HG02798 (cell line): ENCODE results near the gene NSMCE4A.
"Not testable (repeated sequence)": the region's sequence is repeated elsewhere in the genome, so short reads cannot be mapped to it uniquely, and the experiment has no call there.

ENCODE experiments used
- ATAC-seq: cut with Tn5 transposase; IDR thresholded peaks from one replicate; pipeline ENCODE4 v1.9.1; 2021; ENCODE audit warnings: mild to moderate bottlenecking; ENCODE audit not compliant: unreplicated experiment, poor library complexity

The NSMCE4A gene

DNA sequence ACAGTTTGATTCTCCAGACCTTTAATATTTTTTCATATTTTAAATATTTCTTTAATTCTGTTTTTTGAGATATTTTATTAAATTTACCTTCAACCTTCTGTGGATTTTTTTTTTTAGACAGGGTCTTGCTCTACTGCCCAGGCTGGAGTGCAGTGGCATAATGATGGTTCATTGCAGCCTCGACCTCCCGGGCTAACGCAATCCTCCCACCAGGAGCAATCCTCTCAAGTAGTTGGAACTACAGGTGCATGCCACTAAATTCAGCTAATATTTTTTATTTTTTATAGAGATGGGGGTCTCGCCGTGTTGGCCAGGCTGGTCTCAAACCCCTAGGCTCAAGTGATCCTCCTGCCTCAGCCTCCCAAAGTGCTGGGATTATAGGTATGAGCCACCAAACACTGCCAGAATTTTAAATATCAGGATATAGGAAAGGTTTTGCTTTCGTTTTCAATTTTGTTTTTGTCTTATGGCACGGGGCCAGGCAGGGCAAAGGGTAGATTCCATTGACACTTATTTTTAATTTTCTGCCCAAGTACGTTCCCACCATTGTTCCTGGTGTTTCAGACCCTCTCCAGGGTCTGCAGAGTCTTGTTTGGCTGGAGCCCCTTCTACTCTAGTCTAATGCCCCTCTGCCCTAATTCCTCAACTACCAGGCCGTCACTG lies 15.1 kb upstream of the NSMCE4A start:
- no peak for ATAC-seq

DNA sequence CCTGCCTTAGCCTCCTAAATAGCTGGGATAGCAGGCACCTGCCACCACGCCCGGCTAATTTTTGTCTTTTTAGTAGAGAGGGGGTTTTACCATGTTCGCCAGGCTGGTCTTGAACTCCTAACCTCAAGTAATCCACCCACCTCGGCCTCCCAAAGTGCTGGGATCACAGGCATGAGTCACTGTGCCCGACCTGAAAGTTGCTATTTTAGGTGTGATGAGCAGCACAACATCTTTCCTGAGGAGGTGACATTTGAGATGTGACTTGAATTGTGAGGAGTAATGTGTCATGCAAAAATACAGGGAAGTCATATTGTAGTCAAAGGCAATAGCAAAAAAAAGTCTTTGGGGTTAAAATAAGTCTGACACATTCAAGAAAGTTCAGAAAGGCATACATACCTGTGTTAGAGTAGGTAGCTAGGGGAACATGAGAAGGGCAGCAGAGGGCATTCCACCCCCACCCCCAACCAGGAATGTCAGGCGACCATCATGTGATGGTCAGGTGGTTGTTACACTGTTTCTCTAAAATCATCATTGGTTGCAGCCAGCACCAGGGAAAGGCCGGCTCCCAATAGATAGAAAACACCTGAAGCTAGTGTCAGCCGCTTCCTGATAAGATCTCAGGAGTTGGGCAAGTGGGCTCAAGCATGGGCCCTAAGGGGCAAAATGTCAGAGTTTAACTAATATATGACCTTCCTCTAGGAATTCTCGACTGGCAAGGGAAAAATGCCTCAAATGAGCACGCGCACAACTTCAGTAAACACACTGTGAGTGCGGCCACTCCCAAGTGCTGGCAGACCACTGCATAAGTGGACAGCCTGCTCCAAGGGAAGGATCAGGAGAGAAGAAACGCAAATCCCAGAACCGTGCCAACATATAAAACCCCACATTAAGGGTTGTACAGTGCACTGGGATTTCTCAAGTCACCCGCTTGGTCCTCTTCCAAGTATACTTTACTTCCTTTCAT lies 13.6 kb upstream of the NSMCE4A start, which contains the start of gene TACC2:
TACC2 (plus strand) TSS at position 803 of the 964 bp plus-strand sequence. CDS start 32,819 bp downstream, outside the sequence.
- ATAC-seq: no peak

DNA sequence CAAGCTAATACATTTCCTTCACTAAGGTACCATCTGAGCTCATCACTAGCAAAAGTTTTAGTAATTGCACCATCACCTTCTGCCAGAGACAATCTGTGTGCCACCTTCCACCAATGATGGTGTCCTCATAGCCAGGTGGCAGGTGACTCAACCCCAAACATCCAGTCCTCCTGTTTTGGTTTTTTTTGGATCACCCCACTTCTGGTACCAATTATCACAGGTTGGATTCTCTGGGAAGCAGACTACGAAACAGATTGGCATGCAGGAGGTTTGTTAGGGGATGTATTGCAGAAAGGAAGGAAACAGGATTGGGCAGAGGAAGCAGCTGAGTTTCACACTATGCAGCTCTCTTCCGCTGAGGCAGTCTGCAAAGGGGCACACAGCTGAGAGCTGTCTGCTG lies 9.4 kb upstream of the NSMCE4A start:
- no peak for ATAC-seq

DNA sequence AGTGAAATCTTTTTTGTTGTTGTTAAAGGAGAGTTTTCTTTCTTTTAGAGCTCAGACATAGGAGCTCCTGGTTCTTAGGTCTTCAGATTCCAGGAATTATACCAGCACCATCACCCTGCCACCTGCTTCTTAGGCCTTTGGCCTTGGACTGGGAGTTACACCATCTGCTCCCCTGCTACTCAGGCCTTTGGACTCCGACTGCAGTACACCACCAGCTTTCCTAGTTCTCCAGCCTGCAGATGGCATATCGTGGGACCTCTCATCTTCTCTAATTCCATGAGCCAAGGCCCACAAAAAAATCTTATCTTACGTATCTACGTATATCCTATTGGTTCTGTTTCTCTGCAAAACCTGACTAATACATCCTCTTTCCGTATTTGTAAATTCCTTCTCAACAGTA lies 8.8 kb upstream of the NSMCE4A start:
- no peak for ATAC-seq

DNA sequence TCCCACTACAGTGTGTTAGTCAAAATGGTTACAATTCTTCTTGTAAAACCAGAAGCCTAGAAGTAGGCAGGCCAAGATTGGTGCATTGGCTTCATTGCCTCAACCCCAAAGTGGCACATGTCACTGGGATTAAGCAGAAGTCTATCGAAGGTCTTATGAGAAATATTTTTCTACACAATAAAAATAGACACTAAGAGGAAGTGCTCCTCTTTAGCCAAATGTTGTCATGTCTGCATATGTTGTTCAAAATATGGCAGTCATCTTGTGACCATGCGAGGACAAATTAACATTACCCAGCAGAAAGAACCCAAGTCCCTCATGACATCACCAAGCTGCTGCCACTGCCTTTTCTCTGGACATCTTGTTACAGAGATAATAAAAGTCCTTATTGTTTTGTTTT lies 6.3 kb upstream of the NSMCE4A start:
- no peak for ATAC-seq

DNA sequence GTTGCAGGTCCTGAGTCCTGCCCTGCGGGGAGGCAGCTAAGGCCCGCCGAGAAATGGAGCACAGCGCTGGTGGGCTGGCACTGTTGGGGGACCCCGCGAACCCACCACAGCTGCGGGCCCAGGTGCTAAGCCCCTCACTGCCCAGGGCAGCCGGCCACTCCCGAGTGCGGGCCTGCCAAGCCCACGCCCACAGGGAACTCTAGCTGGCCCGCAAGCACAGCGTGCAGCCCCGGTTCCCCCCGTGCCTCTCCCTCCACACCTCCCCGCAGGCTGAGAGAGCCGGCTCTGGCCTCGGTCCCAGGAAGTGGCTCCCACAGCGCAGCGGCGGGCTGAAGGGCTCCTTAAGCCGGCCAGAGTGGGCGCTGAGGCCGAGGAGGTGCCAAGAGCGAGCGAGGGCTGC lies 3.5 kb upstream of the NSMCE4A start:
- ATAC-seq: no peak

DNA sequence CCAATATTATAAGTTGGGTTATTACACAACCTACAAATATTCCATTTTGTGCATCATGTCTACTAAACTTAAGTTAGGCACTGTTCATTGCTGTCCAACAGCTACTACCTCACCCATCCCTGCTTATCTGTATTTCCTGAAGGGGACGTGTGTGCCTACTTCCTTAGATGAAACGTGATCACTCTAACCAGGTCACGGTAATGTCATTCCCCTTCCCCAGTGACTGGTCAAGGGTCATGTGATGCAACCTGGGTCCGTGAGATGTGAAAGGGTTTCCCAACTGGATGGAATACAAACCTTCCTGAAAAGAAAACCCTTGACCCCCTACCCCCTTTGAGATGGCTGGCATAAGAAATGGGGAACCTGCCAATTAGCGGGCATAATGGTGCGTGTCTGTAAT lies 1.6 kb upstream of the NSMCE4A start:
- ATAC-seq: no peak

DNA sequence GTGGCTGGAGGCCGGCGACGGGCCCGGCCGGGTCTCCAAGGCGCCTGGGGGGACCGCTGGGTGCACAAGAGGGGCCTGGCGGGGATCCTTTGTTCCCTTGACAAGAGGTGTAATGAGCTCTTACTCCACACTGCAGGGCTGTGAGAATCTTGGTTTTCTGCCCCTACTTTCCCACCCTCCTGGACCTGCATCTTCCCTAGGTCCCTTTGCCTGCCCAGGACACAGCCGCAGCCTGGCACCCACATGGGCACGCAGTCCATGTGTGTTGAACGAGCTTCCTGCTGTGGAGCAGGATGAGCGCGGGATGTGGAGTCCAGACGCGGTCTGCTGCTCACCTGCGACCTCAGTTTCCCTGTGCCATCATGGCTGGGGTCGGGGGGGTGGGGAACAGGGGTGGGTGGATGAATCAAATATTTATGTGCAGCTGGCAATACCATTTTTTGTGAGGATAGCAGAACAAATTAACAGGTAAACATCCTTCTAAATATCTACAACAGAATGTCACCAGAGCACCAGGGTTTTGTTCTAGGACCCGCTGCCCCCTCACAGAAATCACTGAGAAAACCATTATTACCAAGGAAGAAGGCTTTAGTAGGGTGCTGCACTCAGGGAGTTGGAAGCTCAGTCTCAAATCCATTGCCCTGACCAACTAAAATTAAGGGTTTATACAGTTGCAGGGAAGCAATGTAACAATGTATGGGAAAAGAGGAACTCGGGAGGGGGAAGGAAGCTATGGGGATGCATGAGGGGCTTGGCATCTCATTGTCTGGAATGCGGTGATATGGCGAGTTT lies 474 bp upstream of the NSMCE4A start:
- no peak for ATAC-seq

DNA sequence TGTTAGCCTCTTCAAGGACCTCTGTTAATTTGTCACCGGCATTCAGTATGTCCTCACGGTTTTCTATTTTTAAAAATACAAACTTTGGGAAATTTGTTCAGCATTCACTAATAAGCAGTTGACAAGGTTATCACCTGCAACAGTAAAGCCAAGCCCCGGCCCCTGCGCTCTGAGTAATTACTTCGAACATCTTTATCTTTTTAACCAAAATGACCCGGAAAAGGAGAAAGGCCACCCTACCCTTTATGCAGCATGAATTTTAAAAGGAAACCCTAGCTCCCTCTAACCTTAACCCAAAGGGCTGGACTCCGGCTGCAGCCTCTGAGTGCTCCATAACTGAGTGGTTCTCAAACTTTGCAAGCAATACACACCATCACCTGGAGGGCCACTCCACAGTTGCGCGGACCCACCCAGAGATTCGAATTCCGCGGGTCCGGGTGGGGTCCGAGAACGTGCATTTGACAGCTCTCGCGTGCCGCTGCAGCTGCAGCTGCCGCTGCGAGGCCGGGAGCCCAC lies 940 bp downstream of the NSMCE4A start:
- ATAC-seq: no peak

DNA sequence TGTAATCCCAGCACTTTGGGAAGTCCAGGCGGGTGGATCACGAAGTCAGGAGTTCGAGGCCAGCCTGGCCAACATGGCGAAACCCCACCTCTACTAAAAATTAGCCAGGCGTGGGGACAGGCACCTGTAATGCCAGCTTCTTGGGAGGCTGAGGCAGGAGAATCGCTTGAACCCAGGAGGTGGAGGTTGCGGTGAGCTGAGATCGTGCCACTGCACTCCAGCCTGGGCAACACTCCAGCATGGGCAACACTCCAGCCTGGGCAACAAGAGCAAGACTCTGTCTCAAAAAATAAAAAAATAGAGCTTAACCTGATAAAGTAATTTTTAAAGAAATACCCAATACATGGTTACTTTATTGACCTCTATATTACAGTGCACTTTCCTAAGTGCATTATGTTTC lies 5.9 kb downstream of the NSMCE4A start:
- ATAC-seq: not testable (repeated sequence)

DNA sequence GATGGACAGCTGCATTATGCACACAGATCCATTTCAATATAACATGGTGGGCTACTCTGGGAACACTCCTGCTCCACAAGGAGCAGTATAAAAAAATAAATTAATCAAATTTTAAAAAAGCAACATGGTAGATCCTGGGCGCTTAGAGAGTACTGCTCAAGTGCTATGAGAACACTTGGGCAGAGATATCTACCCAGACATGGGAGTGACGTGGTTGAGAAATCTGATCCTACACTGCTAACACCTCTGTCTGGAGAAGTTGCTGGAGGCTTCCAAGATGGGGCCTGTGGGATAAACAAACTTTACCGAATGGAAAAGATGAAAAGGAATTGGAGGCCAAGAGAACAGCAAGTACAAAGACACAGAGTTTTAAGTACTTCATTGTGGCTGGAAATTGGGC lies 9.0 kb downstream of the NSMCE4A start:
- no peak for ATAC-seq

DNA sequence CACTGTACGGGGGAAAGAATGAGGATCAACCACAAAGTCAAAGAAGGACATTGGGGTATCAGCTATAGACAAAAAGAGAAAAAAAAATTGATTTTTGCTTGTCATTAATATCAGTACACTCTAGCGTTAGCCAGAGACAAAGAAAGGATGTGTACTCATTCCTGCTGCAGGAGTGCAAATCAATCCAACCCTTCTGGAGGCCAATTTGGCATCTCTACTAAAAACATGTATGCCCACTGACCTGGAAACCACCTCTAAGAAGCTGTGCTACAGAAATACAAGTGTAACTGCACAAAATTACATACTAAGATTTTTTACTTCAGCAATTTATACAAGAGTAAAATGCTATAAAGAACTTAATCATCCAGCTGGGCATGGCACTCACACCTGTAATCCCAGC lies 13.6 kb downstream of the NSMCE4A start:
- no peak for ATAC-seq

DNA sequence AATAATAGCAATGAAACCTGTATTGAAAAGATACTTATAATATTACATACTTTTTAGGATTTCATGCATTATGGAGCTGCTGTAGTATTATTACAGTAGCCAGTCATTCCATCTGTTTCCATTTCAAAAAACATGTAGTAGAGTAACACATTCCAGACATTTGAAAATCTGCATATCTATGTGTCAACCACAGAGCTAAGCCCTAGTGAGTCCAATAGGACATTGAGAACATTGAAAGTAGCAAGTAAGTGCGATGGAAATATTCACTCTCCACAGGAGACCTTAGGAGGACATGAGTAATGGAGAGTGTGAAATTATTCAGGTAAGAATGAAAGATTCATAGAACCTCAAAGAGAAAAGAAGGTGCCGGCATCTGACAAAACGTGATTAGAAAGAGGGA lies 15.3 kb downstream of the NSMCE4A start:
- no peak for ATAC-seq

DNA sequence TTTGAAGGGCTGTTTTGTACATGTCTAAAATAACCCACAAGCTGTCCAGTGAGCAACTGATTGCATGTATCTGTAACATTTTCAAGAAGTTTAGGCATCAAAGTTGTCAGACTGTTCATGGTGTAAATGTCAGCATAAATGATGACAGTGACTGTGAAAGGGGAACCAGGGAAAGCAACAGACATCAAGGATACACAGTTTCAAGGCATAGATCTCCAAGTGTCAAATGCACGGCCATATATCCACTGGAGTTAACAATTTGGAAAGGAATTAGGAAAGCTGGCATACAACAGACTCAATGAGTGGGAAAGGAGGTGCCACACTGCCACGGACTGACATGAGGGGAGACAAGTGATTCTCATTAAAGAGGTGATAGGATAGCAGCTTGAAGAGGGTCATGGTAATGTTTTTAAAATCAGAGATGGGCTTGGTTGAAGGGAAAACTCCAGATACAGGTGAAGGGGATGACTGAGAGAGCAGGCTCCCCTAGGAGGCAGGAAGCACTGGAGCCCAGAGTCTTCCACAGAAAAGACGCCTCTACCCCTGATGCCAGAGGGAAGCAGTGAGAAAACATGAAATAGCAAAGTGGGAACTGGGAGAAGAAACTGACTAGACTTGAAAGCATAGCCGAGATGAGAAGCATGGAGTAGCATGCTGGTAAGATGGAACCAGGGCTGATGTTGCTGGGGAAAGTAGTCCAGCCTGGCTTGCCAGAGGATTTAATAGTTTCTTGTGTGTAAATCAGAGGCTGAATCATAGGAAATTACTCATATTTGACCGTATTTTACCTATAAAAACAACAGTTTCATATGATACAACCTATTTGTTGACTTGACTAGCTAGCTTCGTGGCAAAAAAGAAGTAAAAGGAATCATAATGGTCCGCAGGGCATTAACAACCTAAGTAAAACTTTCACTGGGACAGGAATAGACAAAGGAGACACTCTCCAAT lies 18.6 kb downstream of the NSMCE4A start:
- no peak for ATAC-seq

DNA sequence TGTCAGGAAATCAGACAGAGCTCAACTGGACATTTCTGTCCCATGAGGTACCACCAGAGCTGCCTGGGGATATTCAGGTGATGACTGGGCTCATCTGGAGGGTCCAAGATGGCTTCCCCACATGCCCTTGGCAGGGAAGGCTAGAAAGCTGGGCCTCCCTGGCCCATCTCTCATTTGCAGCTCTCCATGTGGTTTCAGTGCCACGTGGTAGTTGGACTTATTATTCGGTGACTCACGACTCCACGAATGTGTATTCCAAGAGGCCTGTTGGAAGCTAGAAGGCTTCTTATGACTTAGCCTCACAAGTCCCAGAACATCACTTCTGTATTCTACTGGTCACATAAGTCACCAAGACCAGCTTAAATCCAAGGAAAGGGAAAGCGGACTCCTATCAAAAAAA lies 22.8 kb downstream of the NSMCE4A start:
- no peak for ATAC-seq

DNA sequence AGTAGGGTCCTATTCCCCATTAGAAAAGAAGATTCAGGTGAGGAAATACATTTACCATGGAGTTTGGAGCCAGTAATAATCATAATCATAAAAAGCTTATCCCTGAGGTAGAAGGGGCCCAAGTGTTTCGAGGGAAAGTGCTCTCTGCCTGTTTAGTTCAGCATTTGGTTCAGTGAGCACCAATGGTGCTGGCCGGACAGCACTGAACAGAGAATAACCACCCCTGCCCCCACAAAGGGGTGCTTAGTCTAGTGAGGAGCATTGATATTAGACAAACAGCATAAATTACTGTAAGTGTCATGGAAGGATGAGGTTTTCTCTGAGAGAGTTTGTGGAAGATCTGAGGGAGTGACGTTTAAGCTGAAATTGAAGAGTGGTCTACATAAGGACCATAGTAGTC lies 25.6 kb downstream of the NSMCE4A start:
- ATAC-seq: no peak

DNA sequence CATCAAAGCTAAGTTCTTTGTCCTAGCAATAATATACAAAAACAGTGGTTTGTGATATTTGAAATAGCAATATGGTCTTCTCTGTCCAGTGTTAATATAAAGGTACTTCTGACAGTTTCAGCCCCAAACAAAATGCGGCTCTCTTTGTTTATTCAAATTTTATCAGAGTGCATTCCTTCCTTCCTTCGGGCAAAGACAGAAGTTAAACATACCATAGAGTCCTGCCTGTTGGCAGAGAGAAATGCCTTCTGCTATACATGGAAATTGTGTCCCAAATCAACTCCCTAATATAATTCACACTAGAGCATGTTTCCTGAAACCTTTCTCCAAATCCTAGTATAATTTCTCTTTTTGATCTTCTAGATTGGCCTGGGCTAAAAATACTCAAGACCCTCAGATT lies 26.0 kb downstream of the NSMCE4A start:
- no peak for ATAC-seq

DNA sequence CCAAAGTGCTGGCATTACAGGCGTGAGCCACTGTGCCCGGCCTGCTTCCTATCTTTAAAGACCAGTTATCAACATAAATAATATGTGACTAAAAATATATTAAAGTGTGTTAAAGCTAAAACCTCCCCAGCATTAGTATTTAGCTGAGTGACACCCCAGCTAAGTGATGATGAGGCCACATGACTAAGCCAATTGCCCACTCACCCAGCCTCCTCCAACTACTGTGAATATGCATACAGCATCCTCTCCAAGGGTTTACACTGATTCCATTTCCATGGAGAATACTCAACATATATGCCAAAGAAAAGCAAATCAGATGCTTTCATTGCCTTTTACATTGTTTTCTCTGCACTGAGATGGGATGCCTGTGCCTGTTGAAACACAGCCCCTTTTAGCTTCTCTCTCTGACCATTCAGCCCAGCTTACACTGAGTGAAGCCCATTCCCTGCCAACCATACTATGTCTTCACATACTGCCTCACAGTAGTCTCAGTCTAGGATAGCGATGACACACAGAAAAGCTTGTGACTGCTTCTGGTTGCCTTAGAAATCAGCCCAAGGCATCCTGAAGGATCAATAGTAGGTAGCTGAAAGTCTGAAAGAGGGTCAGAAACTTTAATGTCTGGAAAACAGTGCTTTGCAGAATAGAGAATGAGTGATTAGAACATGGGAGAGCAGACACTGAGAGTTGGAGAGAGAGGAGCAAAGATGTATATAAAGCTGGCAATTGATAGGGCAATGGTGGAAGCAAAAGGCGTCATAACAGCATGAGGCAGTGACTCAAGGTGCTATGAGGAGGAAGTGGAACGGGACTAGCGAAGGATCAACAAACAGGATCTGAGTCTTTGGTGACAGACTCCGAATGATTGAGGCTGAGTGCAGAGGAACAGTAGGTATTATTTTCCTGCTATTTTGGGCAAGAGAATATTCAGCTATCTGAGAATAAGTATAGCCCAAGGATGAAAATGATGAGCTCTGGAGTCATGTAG lies 27.4 kb downstream of the NSMCE4A start:
- no peak for ATAC-seq
